Midbrain (tissue), 1 donor: Measurements from ENCODE around the gene AFF4.
"Not testable (repeated sequence)": the region's sequence is repeated elsewhere in the genome, so short reads cannot be mapped to it uniquely, and the experiment has no call there.

Experiments
- DNase-seq: peaks from one replicate; lab custom pipeline; 2025; lab: John Stamatoyannopoulos, UW

The AFF4 gene

DNA sequence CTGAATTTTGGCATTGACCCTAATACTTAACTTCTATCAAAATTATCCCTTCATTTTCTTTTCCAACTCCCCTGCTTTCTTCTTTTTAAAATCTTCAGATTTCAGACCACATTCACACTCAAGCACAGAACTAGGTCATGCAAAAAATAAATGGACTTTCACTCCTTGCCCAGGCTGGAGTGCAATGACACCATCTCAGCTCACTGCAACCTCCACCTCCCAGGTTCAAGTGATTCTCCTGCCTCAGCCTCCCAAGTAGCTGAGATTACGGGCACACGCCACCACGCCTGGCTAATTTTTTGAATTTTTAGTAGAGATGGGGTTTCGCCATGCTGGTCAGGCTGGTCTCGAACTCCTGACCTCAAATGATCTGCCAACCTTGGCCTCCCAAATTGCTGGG is 108.4 kb downstream of the AFF4 start:
- DNase-seq = not testable (repeated sequence)

DNA sequence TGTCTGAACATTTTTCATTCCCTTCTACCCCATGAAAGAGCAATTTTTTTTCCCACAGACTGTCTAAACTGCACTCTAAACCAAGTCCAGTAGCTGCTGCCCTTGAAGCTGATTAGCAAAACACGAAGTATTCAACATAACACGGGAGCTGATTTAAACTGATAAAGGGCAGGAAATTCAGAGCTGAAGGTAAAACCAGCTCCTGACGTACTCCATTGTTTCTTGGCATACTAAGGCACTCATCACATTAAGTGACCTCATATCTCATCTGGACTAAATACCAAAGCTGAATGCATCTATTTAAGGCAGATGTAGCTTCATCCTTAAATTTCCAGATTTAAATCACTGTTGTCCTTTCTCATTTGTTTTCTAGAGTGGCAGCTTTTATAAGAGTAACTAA is 109.1 kb downstream of the AFF4 start:
- no peak for DNase-seq

DNA sequence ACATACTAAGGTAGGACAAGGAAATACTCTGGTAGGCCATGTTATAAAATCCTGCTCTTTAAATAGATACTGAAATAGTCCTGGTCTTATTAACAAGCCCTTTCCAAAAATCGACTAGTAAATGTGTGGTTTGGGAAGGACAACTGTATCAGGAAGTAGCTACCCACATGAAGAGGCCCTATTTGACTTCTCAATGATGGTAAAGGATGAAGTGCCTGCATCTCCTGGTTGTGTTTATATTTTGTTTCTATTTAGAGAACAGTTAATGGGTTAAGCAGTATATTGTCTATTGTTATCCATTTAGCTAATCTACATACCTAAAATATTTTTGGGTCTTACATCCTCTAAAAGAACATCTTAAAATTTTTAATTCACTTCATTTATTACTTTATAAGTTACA is 109.6 kb downstream of the AFF4 start:
- DNase-seq = no peak

DNA sequence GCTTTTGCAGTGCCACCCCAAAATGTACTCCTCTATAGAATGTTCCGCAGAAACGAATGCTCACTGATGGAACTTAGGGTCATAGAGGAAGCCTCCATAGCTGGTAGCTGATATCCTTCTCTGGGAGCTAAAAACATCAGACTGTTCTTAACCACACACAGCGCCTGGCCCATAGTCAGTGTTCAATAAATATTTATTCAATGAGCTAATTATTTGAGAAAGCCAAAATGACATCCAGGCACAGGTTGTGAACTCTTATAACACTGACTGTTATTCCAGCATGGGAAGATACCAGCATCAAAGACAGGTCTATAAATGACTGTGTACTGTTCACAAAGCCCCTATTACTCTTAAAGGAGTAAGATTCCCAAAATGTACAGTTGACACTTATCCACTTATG is 110.1 kb downstream of the AFF4 start:
- no peak for DNase-seq

DNA sequence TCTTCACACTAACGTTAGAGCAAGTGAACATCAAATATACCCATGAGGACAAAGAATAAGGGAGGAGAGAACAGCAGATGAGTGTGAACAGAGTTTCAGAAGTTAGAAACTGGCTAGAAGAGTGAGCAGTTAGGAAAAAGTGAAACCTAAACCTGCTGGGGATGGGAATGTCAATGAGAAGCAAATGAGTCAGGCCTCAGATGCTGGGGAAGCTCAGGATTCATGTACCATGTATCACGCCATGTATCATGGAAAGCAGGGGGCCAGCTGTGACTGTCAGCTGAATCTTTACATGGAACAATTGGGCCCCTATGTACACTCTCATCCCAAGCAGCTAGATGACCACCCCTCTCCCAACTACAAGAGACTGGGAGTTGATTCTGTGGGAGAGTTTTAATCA is 113.4 kb downstream of the AFF4 start:
- DNase-seq = no peak

DNA sequence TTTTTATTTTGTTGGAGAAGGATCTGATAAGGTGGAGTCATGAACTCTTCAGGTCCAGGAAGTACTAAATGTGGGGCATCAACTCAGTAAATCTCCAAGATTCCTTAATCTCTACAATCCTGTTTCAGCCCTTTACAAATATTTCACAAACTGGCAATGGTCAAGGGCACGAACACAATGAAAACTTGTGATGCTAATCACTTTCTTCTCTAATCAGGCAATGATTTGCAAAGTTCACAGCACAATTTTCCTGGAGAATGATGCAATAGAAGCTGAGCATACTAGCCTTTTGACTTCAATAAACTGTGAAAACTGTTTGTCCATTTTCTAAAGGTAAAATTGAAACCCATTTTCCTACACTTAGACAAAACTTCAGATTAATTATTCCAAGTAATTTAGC is 114.1 kb downstream of the AFF4 start:
- no peak for DNase-seq

DNA sequence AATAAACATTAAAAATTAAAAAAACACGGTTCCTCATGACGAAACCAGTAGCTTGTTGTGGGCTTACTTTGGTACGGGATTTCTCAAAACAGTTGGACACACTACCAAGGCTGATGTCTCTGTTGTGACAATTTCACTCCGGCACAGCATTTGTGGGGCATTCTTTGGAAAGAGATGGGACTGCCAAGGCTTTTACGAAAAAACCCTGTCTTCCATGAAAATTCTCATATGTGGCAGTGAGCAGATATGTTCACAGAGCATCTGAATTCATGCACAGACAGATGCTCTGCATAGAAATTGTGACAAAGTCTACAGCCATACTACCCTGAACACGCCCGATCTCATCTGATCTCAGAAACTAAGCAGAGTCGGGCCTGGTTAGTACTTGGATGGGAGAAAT is 115.2 kb downstream of the AFF4 start:
- no peak for DNase-seq

DNA sequence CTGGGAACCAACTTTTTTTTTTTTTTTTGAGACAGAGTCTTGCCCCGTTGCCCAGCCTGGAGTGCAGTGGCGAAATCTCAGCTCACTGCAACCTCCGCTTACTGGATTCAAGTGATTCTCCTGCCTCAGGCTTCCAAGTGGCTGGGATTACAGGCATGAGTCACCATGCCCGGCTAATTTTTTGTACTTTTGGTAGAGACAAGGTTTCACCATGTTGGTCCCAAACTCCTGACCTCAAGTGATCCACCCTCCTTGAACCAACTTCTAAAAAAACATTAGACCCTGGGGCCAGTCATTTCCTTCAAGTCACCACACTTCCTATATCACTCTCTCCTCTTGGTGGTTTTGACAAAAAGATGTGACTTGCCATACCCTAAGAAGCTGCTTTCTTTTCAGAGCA is 122.1 kb downstream of the AFF4 start:
- DNase-seq = no peak

DNA sequence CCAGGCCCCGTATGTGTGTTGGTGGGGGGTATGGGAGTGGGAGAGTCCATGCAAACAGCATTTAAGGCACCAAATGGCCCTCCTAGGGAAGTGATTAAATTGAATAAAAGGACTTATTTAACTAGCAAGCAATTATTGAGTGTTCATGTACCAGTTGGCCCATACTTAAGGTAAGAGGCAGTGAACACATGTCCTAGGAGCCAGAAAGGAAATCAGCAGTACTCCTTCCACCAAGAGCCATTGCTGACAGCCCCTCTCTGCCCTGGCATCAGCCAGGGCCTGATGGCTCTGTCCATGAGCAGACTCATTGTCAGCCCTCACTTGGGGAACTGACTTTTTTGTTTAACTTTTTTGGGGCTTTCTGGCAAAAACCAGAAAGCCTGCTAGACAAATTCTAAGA is 122.5 kb downstream of the AFF4 start:
- no peak for DNase-seq

DNA sequence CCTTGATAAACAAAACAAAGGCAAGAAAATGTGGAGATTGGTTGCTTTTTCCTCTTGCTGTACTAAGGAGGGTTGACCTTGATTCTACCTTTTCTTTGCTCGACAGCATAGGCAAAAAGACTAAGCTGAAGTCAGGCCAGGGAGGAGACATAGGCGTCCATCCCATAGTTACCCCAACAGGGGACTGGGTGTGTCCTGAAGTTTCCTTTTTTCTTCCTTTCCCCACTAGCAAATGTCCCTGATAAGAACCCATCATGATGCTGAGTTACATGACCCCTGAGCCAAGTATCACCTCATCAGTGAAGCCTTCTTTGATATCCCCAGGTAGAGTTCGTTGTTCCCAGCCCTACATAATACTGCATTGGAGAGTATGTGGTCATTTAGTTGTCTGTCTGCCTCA is 123.1 kb downstream of the AFF4 start:
- DNase-seq = no peak

DNA sequence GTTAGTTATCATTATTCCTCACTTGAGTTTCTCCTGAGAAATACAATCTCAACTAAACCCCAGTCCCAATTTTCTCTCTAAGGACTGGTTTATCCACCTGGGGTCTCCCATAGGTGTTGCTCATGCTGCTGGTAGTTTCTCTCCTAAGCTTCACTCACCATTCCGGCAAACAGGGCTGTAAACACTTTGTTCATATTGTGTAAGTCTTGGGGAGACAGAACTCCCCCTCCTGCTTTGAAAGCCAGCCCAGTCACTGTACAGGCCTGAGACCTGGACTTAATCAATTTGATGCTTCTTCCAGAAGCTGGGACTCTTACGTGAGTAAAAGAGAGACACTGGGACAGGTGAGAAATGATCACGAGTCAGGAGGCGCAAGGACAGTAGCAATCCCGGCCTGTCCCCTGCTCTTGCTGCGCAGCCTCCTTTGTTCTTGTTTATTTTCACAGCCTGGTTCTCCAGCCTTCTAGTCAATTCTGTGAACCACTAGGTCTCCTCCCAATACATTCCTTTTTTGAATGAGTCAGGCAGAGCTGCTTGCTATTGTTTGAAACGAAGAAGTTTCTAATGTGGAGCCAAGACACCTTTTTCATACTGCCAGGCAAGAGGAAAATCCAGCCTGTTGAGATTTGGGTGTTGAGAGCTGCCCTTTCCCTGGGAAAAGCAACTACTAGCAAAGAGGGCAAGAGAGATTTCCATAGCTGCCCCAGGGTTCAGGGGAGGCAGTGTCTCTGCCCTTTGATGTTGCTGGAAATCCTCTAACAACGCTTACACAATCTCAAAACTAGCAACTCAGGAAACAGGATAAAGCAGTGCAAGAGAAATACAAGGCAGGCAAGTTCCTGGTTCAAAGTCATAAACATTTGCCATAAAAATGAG is 123.8 kb downstream of the AFF4 start:
- no peak for DNase-seq

DNA sequence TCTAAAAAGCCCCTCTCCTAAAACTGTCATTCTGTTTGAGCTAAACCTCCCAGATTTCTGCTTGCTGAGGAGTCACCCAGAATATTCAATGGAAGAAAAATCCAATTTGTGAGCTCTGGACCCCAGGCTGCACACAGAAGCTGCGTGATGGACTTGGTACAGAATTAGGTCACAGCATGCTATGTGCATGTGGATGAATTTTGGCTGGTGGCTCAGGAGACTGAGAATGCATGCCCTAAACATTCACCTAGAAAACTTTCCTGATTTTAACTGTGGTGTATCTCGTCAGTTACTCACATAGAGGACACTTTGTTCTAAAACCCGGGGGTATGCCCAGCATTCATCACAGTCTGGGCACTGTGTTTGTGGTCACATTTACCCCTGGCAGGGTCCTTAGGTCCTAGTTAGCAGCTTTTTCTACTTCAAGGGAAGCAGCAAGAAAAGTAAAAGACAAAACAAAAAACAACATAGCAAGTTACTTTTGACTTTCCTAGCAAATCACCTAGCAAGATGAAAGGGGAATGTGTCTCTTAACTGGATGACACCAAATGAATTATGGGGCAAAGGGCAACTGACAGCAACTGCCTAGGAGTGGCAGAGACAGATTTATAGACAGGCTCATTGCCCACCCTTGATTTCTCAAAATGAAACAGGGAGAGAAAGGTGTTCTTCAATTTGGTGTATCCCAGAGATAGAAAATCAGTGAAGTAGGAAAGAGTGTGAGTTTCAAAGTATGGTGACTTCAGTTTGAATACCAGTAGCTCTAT is 124.7 kb downstream of the AFF4 start:
- no peak for DNase-seq

DNA sequence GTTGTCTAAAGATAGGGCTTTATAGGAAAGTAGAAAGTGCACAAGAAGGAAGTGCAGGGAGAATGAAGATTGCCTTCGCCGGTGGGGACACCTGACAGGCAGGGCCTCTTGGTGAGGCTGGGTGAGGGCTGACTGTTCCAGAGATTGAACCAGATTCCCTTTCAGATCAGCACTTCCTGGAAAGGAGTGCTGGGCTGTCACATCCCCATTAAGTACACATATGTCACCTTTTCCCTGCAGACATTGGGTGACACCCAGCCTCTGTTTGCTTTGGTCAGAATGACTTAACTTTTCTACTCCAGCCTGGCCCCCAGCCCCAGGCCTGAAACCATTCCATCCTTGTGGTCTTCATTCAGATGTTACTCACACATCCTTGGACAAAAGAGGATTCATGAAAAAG is 125.6 kb downstream of the AFF4 start:
- DNase-seq = no peak

DNA sequence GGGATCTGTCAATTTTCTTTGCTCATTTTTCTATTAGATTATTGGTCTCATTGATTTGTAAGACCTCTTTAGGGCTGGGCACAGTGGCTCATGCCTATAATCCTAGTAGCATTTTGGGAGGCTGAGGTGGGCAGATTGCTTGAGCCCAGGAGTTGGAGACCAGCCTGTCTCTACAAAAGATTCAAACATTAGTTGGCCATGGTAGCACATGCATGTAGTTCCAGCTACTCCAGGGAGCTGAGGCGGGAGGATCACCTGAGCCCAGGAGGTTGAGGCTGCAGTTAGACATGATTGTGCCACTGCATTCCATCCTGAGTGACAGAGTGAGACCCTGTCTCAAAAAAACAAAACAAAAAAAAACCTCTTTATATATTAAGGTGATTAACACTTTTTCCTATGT is 126.6 kb downstream of the AFF4 start:
- DNase-seq = no peak

DNA sequence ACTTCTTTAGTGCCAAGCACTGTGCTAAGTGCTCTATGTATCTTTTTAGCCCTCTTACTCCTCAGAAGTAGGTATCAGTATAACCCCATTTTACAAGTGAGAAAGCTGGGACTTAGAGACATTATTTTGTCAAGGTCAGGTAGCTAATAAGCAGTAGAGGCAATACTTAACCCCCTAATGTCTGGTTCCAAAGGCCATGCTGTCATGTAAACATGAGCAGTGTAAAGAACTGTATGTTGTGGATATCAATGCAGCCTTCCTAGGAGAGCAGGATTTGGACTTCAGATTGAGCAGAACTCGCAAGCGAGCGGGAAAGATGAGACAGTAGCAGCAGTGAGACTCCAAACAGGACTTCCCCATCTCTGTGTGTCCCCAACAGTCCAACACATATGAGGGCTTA is 129.4 kb downstream of the AFF4 start:
- no peak for DNase-seq

DNA sequence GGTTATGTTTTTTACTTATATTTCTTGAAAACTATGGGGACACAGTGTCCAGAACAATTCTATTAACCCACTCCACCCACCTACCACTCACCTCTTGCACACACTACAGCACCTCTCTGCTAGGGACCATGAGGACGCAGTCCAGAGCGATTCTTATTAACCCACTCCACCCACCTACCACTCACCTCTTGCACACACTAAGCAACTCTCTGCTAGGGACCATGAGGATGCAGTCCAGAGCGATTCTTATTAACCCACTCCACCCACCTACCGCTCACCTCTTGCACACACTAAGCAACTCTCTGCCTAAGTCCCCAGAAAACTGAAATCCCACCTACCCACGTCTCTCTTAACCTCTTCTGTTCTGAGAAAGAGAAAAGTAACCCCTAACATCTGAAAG is 130.8 kb downstream of the AFF4 start:
- no peak for DNase-seq

DNA sequence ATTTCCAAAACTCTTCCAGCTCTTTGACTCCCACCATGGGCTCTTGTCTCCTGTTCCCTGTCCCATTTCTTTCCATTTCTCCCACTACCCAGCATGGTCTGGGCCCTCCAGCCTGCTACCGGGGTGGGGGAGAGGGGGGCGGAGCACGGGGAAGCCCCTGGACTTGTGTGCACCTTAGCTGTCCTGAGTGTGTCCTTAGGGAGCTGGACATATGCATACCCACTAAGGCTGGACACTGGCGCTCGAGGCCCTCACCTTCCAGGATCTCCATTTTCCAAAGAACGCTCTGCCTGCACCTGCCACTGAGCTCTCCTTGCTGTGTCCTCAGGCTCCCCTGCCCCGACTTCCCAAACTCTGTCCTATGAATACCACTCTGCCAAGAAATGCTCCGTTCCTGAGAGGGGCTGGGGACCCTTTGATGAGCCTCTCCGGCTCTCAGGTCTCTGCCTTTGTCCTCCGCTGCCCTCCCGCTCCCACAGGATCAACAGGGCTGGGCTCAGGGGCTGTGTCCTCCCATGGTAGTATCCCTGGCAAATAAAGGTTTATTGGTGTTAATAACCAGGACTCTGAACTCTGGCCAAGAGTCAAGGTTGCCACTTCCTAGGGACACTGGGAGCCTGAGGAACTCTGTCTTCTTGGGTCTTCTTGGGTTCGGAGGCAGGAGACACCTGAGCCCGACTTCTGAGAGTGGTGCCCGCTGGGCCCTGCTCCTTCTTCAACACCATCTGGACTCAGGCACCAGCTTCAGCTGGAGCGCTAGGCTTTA is 132.2 kb downstream of the AFF4 start:
- no peak for DNase-seq

DNA sequence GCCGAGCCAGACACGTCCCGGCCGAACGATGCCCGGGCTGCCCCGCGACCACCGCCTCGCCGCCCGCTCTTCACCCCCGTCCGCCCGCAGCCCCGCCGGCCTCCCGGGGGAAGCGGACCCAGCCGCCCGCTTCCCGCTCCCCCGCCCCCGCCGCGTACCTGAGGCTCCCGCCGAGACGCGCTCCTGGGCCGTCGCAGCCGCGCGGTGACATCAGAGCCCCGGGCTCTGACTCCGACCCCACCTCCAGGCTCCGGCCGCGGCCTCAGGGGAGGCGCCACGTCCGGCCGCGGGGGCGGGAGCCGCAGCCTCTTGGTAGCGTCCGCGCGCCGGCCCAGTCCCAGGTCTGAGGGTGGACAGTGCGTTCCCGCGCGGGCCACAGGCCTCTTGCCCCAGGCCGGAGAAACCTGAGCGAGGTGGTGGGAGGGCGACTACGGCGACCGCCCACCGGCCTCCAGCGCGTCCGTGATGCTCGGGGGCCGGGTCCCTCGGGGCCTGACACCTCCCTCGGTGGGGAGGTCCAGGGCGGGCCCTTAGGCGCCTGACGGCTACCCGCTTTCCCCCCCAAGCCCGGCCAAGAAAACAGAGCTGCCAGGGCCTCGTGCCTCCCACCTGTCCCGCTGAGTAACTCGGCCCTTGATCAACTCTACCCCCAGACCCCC is 132.9 kb downstream of the AFF4 start, which contains the start of gene SHROOM1:
TSS of gene SHROOM1 (minus strand) at position 212 of the 659 bp plus-strand sequence. CDS start 4,507 bp downstream, outside the sequence.
- DNase-seq = no peak

DNA sequence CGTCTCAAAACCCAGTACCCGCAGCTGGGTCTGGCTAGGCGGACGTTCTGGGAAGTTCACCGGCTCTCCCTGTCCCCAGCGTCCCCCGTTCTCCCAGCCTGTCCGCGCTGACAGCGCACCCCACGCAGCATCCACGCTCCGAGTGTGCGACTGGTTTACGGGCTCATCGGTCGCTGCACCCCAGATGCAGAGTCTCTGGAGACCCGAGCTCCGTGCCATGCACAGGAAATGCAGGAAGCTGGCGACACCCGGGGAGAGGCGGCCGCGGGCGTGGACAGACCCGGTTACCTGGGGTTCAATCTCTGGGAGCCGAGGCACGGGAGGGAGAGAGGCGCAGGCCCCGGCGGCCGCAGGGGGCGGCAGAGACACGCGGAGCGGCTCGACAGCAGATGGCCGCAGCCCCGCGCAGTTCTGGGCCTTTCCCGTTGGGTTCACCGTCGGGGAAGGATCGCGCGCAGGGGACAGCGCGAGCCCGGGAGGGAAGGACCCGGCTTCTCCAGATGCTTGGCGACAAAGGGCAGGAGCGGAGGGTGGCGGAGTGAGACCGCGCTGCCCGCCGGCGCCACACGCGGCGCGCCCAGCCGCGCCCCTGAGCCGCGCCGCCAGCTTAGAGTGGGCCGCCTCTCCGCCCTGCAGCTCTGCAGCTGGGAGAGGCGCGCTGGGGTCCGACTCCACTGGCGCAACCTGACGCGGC is 133.5 kb downstream of the AFF4 start:
- DNase-seq = peak; percentile 81

DNA sequence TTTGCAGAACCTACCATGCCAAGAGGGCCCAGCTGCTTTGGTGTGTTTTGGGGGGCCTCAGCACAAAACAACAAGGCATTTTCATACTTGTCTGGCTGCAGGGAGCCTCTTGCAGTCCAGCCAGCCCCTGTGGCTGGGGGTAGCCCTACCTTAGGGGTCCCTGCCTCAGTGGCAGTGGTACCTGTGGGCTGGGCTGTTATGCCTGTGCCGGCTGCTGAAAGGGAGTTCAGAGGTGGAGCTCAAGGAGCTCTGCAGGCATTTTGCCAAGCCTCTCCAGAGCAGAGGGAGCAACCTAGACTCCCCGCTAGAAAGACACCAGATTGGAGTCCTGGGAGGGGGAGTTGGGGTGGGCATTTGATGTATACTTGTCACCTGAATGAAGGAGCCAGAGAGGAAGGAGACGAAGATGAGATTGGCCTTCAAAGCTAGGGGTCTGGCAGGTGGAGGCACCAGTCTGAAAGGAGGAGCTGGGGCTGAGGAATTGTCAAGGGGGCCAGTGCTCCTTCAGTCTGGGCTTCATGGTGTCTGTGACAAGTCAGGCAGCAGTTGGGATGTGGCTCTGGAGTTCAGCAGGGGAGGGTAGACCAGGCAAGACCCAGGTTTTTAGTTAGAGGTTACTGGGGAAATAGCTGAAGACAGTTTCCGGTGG is 134.5 kb downstream of the AFF4 start:
- no peak for DNase-seq
